Smooth muscle cell (in vitro differentiated cells): ENCODE results near the gene TTLL10. TPM values are rescaled to one million over a fixed set of nuclear protein-coding genes. Genes with fewer than 3 reads are reported as not detected.

Source experiments
- DNase-seq: peaks from one replicate; lab custom pipeline; 2025; ENCODE audit not compliant: unreplicated experiment; lab: John Stamatoyannopoulos, UW
- H2AFZ ChIP-seq: fragments of 200-600 bp; sonication (generic); 2 replicates; pipeline ENCODE4 v1.6.0; 2016; ENCODE audit warnings: antibody characterized with exemption, low read depth, mild to moderate bottlenecking
- H3F3A ChIP-seq: fragments of 200-600 bp; sonication (generic); 2 replicates; pipeline ENCODE4 v1.6.0; 2017; ENCODE audit warnings: antibody characterized with exemption, low read depth
- H3K27ac ChIP-seq: fragments of 200-600 bp; sonication (generic); 2 replicates; pipeline ENCODE4 v1.5.1; 2016; ENCODE audit warnings: low read depth, mild to moderate bottlenecking
- H3K27me3 ChIP-seq: fragments of 200-600 bp; sonication (generic); 2 replicates; pipeline ENCODE4 v1.6.1; 2016; ENCODE audit warnings: low read depth, mild to moderate bottlenecking
- H3K36me3 ChIP-seq: fragments of 200-600 bp; sonication (generic); 2 replicates; pipeline ENCODE4 v1.5.1; 2016; ENCODE audit warnings: low read depth
- H3K4me1 ChIP-seq: fragments of 200-600 bp; sonication (generic); 2 replicates; pipeline ENCODE4 v1.5.1; 2016; ENCODE audit warnings: low read depth
- H3K4me2 ChIP-seq: fragments of 200-600 bp; sonication (generic); 2 replicates; pipeline ENCODE4 v1.6.0; 2016; ENCODE audit warnings: mild to moderate bottlenecking
- H3K4me3 ChIP-seq: fragments of 200-600 bp; sonication (generic); 2 replicates; pipeline ENCODE4 v1.5.1; 2016; ENCODE audit warnings: mild to moderate bottlenecking
- H3K79me2 ChIP-seq: fragments of 200-600 bp; sonication (generic); 2 replicates; pipeline ENCODE4 v1.6.0; 2016; ENCODE audit warnings: low read depth, mild to moderate bottlenecking
- H3K9ac ChIP-seq: fragments of 200-600 bp; sonication (generic); 2 replicates; pipeline ENCODE4 v1.6.0; 2016; ENCODE audit warnings: low read depth
- H3K9me3 ChIP-seq: fragments of 200-600 bp; sonication (generic); replicated peaks from 2 replicates; pipeline ENCODE4 v1.5.1; 2016; ENCODE audit warnings: low read depth
- H4K20me1 ChIP-seq: fragments of 200-600 bp; sonication (generic); 2 replicates; pipeline ENCODE4 v1.6.0; 2016; ENCODE audit warnings: low read depth
- WGBS: methylation state at CpG from one replicate; pipeline ENCODE4 v1.1.7; 2016; ENCODE audit warnings: low lambda C conversion rate; 5-methylcytosine and 5-hydroxymethylcytosine counted together
- polyA plus RNA-seq: library from polyadenylated mRNA; unstranded; fragments of >200 nt; fragmentation: Nextera tagmentation; extraction: Ambion mirVana; gene quantifications from 2 replicates; pipeline ENCODE4 v1.2.1, GENCODE V29; 2016
- total RNA-seq: library from RNA; depleted of rRNA; stranded (reverse); fragments of >200 nt; gene quantifications from 2 replicates; pipeline ENCODE4 v1.2.3, GENCODE V29; 2014
- TF ChIP-seq, protein P1 (sequence below): fragments of 200-600 bp; sonication (generic); IDR thresholded peaks from 2 replicates; pipeline ENCODE4 v1.5.1; 2017; ENCODE audit warnings: borderline replicate concordance, mild to moderate bottlenecking, antibody characterized with exemption; ENCODE audit not compliant: insufficient read depth, poor library complexity, severe bottlenecking

TTLL10 gene
- total and polyA plus RNA-seq, 2 experiments from 2014 or later = not detected

DNA sequence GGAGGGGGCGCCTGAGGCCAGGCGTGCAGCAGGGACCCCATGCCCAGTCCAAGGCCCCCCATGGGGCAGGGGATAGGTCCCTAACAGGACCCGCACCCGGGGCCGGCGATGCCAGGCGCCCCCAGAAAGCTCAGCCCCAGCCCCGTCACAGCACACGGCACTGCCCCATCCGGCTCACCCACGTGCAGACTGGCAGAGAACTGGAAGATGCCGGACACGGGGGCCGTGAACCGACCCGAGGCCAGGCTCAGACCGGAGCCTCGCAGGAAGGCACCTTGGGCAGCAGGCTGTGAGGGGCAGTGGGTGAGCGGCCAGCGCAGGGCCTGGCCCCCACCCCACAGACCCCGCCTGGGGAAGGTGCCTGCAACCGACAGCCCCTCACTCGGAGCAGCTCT lies 69.6 kb downstream of the TTLL10 start:
- Histone ChIP-seq H3K27me3 (no peaks in the 10 kb centered on the region), H3K9me3 (no peaks in the 10 kb centered on the region), H3K4me1 (peaks cover 9% of the 10 kb centered on the region), H3K9ac (no peak overlapping the region), H3K27ac (no peak overlapping the region), H3K36me3 (no peaks in the 10 kb centered on the region), H4K20me1 (peaks cover 17% of the 10 kb centered on the region), H3K4me3 (no peak overlapping the region), H3K4me2 (no peak overlapping the region), H3F3A (no peaks in the 10 kb centered on the region), H3K79me2 (no peaks in the 10 kb centered on the region), H2AFZ (no peak overlapping the region)
- DNase-seq = no peak
- 98% methylated on average over 16 of the region's 23 CpGs for WGBS
- TF ChIP-seq, protein P1, sequence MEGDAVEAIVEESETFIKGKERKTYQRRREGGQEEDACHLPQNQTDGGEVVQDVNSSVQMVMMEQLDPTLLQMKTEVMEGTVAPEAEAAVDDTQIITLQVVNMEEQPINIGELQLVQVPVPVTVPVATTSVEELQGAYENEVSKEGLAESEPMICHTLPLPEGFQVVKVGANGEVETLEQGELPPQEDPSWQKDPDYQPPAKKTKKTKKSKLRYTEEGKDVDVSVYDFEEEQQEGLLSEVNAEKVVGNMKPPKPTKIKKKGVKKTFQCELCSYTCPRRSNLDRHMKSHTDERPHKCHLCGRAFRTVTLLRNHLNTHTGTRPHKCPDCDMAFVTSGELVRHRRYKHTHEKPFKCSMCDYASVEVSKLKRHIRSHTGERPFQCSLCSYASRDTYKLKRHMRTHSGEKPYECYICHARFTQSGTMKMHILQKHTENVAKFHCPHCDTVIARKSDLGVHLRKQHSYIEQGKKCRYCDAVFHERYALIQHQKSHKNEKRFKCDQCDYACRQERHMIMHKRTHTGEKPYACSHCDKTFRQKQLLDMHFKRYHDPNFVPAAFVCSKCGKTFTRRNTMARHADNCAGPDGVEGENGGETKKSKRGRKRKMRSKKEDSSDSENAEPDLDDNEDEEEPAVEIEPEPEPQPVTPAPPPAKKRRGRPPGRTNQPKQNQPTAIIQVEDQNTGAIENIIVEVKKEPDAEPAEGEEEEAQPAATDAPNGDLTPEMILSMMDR = no peak

DNA sequence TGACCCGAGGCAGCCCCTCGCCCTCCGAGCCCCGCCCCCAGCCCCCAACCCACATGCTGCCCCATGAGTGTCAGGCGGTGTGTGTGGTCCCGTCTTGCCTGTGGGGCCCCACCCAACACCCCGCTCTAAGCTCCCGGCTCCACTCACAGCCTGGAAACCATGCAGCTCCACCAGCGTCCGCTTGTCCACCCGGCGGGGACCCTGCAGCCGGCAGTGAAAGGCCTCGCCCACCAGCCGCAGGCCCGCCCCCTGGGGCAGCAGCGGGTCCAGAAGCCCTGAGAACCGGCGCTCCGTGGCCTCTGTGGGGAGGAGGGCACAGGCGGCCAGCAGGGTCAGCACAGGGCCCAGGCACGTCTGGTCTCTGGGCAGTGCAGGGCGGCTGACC lies 70.1 kb downstream of the TTLL10 start:
- TF ChIP-seq, protein P1 = no peak
- Histone ChIP-seq H3K4me1 (peaks cover 9% of the 10 kb centered on the region), H4K20me1 (peaks cover 17% of the 10 kb centered on the region), H3K9me3 (no peaks in the 10 kb centered on the region), H3K4me3 (no peak overlapping the region), H3K4me2 (no peak overlapping the region), H3K9ac (no peak overlapping the region), H3F3A (no peaks in the 10 kb centered on the region), H3K36me3 (no peaks in the 10 kb centered on the region), H2AFZ (no peak overlapping the region), H3K27ac (no peak overlapping the region), H3K79me2 (no peaks in the 10 kb centered on the region), H3K27me3 (no peaks in the 10 kb centered on the region)
- 77% methylated on average over 18 of the region's 23 CpGs for WGBS
- DNase-seq = no peak

DNA sequence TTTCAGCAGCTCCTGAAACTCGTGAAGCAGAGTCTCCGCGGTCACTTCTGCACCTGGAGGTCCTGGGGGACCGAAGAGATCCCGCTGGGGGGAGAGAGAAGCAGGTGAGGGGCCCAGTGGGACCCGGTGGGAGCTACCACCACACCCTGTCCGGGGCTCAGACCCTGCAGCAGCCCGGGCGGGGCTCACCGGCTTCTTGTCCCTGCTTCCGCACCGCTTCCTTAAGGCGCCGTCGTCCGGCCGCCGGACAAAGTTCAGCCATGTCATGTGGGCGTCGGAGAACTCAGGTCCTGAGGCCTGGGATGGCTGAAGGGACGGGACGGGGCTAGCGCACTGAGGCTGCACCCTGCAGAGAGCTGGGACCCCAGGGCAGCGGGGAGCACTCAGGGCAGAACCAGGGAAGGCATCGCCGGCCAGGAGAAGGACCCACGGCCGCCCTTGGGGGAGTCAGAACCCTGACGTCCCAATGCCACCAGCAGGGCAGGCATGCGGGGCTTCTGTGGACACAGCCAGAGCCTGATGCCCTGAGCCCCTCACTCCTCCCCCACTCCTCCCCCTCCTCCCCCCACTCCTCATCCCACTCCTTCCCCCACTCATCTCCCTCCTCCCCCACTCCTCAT lies 70.6 kb downstream of the TTLL10 start:
- Histone ChIP-seq H4K20me1 (peaks cover 17% of the 10 kb centered on the region), H3K36me3 (no peaks in the 10 kb centered on the region), H3K9ac (no peak overlapping the region), H3K4me1 (peaks cover 9% of the 10 kb centered on the region), H3K4me3 (no peak overlapping the region), H2AFZ (no peak overlapping the region), H3K27ac (no peak overlapping the region), H3K27me3 (no peaks in the 10 kb centered on the region), H3K9me3 (no peaks in the 10 kb centered on the region), H3K4me2 (no peak overlapping the region), H3F3A (no peaks in the 10 kb centered on the region), H3K79me2 (no peaks in the 10 kb centered on the region)
- no peak for DNase-seq
- WGBS = 93% methylated on average over 28 of the region's 30 CpGs
- TF ChIP-seq, protein P1 = no peak

DNA sequence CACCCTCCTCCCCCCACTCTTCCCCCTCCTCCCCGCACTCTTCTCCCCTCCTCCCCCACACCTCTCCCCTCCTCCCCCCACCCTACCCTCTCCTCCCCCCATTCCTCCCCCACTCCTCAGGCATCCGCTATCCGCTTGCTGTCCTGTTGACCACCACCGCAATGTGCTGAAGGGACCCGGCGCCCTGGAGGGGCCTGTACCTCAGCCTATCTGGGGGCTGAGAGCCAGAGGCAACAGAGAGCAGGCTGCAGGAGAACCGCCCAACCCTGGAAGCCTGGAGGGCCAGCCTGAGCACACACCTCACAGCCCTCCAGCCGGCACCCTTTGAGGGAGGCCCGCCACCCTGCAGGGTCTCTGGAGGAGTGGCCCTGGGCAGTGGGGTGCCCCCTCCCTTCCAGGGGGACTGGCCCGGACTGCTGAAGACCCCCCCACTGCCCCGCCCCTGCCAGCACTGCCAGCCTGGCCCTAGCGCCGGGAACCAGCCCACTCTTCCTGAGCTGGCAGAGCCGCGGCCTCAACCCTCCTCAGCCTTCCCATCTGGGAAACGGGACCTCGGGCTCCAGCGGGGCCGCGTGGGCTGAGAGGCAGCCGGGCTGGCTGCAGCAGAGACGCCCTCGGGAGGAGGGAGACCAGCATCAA lies 71.6 kb downstream of the TTLL10 start:
- H3F3A ChIP-seq = no peaks in the 10 kb centered on the region
- H3K9me3 ChIP-seq = no peaks in the 10 kb centered on the region
- DNase-seq = no peak
- TF ChIP-seq, protein P1 = no peak
- H3K79me2 ChIP-seq = no peaks in the 10 kb centered on the region
- WGBS = 97% methylated on average over 18 of the region's 23 CpGs
- no peak overlapping the region for H3K4me2 ChIP-seq
- H3K27ac ChIP-seq = no peak overlapping the region
- H2AFZ ChIP-seq = no peak overlapping the region
- no peak overlapping the region for H3K9ac ChIP-seq
- H3K36me3 ChIP-seq = no peaks in the 10 kb centered on the region
- H3K4me1 ChIP-seq = peaks cover 9% of the 10 kb centered on the region
- no peak overlapping the region for H3K4me3 ChIP-seq
- H3K27me3 ChIP-seq = no peaks in the 10 kb centered on the region
- H4K20me1 ChIP-seq = peaks cover 17% of the 10 kb centered on the region
